OCI-LY1 (cell line): ENCODE measurements around the gene KRTAP1-1.
"Not testable (repeated sequence)": the region's sequence is repeated elsewhere in the genome, so short reads cannot be mapped to it uniquely, and the experiment has no call there.

Experiments
- H2AFZ ChIP-seq: fragments of 200-600 bp; sonication (generic), shearing (Covaris generic); 2 replicates; pipeline ENCODE4 v1.6.0; 2014; ENCODE audit warnings: antibody characterized with exemption, mild to moderate bottlenecking, low read length
- H3F3A ChIP-seq: fragments of 200-600 bp; sonication (generic), shearing (Covaris generic); 2 replicates; pipeline ENCODE4 v1.6.0; 2014; ENCODE audit warnings: mild to moderate bottlenecking, antibody characterized with exemption, low read length, moderate library complexity; ENCODE audit not compliant: insufficient read depth
- H3K27ac ChIP-seq: fragments of 200-600 bp; sonication (generic); 2 replicates; pipeline ENCODE4 v1.5.1; 2014; ENCODE audit warnings: low read length, mixed run types, mild to moderate bottlenecking, low read depth; ENCODE audit not compliant: poor library complexity, severe bottlenecking
- H3K27me3 ChIP-seq: fragments of 200-600 bp; sonication (generic); 2 replicates; pipeline ENCODE4 v1.6.0; 2014; ENCODE audit warnings: antibody characterized with exemption, mild to moderate bottlenecking, low read length, moderate library complexity; ENCODE audit not compliant: insufficient read depth
- H3K36me3 ChIP-seq: fragments of 200-600 bp; sonication (generic); 2 replicates; pipeline ENCODE4 v1.6.1; 2014; ENCODE audit warnings: mild to moderate bottlenecking, antibody characterized with exemption, low read length, moderate library complexity, mixed read lengths; ENCODE audit not compliant: insufficient read depth
- H3K4me1 ChIP-seq: fragments of 200-600 bp; sonication (generic); 2 replicates; pipeline ENCODE4 v1.5.1; 2014; ENCODE audit warnings: mild to moderate bottlenecking, low read length, moderate library complexity; ENCODE audit not compliant: insufficient read depth, severe bottlenecking
- H3K4me2 ChIP-seq: fragments of 200-600 bp; sonication (generic), shearing (Covaris generic); 2 replicates; pipeline ENCODE4 v1.6.1; 2014; ENCODE audit warnings: low read length
- H3K4me3 ChIP-seq: fragments of 200-600 bp; sonication (generic); 2 replicates; pipeline ENCODE4 v1.5.1; 2014; ENCODE audit warnings: low read length, low read depth, mild to moderate bottlenecking, mixed read lengths; ENCODE audit not compliant: poor library complexity, severe bottlenecking
- H3K79me2 ChIP-seq: fragments of 200-600 bp; shearing (Covaris generic); 2 replicates; pipeline ENCODE4 v1.6.1; 2016; ENCODE audit warnings: mixed run types, low read length, mixed read lengths; ENCODE audit not compliant: insufficient read depth
- H3K9ac ChIP-seq: fragments of 200-600 bp; sonication (generic), shearing (Covaris generic); 2 replicates; pipeline ENCODE4 v1.6.1; 2014; ENCODE audit warnings: mild to moderate bottlenecking, low read length, mixed read lengths
- H3K9me2 ChIP-seq: fragments of 200-600 bp; sonication (generic), shearing (Covaris generic); 2 replicates; pipeline ENCODE4 v1.6.1; 2014; ENCODE audit warnings: low read depth, mild to moderate bottlenecking, low read length, mixed read lengths
- H3K9me3 ChIP-seq: fragments of 200-600 bp; shearing (Covaris generic); 2 replicates; pipeline ENCODE4 v1.6.1; 2014; ENCODE audit warnings: low read length, mixed read lengths
- H4K20me1 ChIP-seq: fragments of 200-600 bp; sonication (generic), shearing (Covaris generic); 2 replicates; pipeline ENCODE4 v1.6.0; 2016; ENCODE audit warnings: mild to moderate bottlenecking, low read length; ENCODE audit not compliant: insufficient read depth
- CTCF ChIP-seq: fragments of 200-600 bp; sonication (generic), shearing (Covaris generic); IDR thresholded peaks from 2 replicates; pipeline ENCODE4 v1.5.1; 2017; ENCODE audit warnings: mild to moderate bottlenecking, antibody characterized with exemption, low read length, moderate library complexity, mixed read lengths
- EZH2 ChIP-seq: fragments of 200-600 bp; sonication (generic), shearing (Covaris generic); IDR thresholded peaks from 2 replicates; pipeline ENCODE4 v1.8.0; 2017; ENCODE audit warnings: borderline replicate concordance, mixed run types, mild to moderate bottlenecking, antibody characterized with exemption, low read length, moderate library complexity, mixed read lengths

KRTAP1-1 gene

GRCh38 chr17:41001795-41002194, 39.5 kb downstream of the KRTAP1-1 start:
- H3K9me3 ChIP-seq, result no peaks in the 10 kb centered on the region
- no peak overlapping the region for H3K27ac ChIP-seq
- no peaks in the 10 kb centered on the region for H3K9me2 ChIP-seq
- no peak overlapping the region for H2AFZ ChIP-seq
- H3K36me3 ChIP-seq, result no peaks in the 10 kb centered on the region
- no peaks in the 10 kb centered on the region for H4K20me1 ChIP-seq
- H3K4me3 ChIP-seq, result no peak overlapping the region
- no peaks in the 10 kb centered on the region for H3F3A ChIP-seq
- no peaks in the 10 kb centered on the region for H3K4me1 ChIP-seq
- H3K79me2 ChIP-seq, result no peaks in the 10 kb centered on the region
- no peaks in the 10 kb centered on the region; the same call in 1 of the 2 replicates for H3K27me3 ChIP-seq
- H3K4me2 ChIP-seq, result no peak overlapping the region
- TF ChIP-seq CTCF (no peak), EZH2 (no peak)
- no peak overlapping the region for H3K9ac ChIP-seq

GRCh38 chr17:40999563-40999962, 41.7 kb downstream of the KRTAP1-1 start, which contains the start of gene KRTAP3-2:
KRTAP3-2 (minus strand) TSS chr17:40999906; CDS start chr17:40999853, 53 bp downstream.
- not testable (repeated sequence) for H3K4me3 ChIP-seq, H3K9ac ChIP-seq, H2AFZ ChIP-seq, H3K4me2 ChIP-seq, H3F3A ChIP-seq, H3K27ac ChIP-seq, H4K20me1 ChIP-seq, H3K9me2 ChIP-seq, H3K9me3 ChIP-seq, H3K27me3 ChIP-seq, H3K4me1 ChIP-seq, H3K79me2 ChIP-seq, H3K36me3 ChIP-seq

GRCh38 chr17:40997361-40997760, 43.9 kb downstream of the KRTAP1-1 start:
- Histone ChIP-seq H3K27ac (no peak overlapping the region), H3K4me2 (no peak overlapping the region)

More at GRCh38 chr17:40997361-40997760, 43.9 kb downstream of the KRTAP1-1 start:
- no peaks in the 10 kb centered on the region for H3K79me2 ChIP-seq
- H4K20me1 ChIP-seq, result no peaks in the 10 kb centered on the region
- no peaks in the 10 kb centered on the region for H3K27me3 ChIP-seq
- H3F3A ChIP-seq, result no peaks in the 10 kb centered on the region
- H3K4me3 ChIP-seq, result no peak overlapping the region
- H3K9me2 ChIP-seq, result no peaks in the 10 kb centered on the region
- TF ChIP-seq EZH2 (no peak), CTCF (no peak)
- no peak overlapping the region for H3K9ac ChIP-seq
- H3K36me3 ChIP-seq, result no peaks in the 10 kb centered on the region
- no peak overlapping the region for H2AFZ ChIP-seq
- H3K9me3 ChIP-seq, result no peaks in the 10 kb centered on the region
- H3K4me1 ChIP-seq, result no peaks in the 10 kb centered on the region
